ENCODE results near the gene CEP83.
A peak's percentile ranks its signal among the peaks of the same experiment; 100 is the strongest.

Gene CEP83

DNA sequence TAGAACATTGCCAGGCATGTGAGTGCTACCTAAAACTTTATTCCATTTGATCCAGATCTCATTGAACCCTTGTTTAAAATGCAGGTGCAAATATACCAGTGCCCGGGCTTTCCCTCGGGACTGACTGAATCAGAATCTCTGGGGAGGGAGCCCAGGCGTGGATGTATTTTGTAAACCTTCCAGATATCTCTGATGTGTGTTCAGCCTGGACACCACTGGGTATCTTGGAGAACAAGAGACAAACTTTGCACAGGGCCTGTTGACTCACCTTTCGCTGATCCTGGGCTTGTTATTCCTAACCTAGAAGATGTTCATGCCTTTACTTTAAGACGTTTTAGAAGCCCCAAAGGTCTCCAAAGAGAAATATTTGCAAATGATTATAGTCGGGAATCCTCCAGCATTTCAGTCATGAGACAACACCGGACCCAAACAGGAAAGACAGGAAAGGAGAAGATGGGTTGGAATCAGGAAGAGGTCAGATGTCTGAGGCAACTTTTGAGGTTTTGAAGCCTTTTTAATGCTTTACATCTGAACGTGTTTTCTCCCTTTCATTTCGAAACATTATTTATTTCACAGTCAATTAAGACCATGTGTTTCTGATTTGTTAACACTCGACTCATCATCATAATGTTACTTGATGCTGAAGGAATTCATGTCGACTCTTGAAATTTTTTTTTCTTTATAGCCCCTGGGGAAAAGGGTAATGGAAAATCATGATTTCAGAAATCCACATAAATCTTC is 192.7 kb downstream of the CEP83 start:
- peak; percentile 25 for DNase-seq

DNA sequence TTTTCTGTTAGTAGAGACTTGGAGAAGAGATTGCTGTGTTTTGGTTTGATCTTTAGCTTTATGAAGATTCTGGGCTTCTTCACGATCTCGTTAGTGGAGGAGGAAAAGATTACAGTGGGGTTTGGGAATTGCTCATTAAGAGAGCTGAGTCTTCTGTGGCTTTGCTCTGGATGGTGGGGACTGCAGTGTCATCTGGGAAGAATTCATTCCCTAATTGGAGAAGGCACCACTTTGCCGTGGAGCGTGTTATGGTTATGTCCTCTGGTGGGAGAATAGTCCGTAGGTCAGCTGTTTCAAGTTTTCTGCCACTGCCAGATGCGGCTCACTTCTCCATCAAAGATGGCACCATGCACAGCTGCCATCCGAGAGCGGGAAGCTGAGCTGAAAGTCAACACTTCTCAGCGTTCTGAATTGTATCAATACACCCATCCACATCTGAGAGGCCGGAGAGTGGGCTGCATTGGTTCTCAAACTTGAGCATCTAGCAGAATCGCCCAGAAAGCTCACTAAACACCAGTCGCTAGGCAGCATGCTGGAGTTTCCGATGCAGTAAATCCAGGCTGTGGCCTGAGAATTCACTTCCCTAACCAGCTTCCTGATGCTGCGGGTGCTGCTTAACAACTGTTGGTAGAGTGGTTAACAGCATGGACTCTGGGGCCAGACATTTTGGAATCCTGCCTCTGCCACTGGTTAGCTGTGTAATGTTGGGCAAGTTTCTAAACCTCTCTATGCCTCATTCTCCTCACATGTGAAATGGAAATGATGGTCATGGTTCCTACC is 193.5 kb downstream of the CEP83 start:
- DNase-seq = no peak

DNA sequence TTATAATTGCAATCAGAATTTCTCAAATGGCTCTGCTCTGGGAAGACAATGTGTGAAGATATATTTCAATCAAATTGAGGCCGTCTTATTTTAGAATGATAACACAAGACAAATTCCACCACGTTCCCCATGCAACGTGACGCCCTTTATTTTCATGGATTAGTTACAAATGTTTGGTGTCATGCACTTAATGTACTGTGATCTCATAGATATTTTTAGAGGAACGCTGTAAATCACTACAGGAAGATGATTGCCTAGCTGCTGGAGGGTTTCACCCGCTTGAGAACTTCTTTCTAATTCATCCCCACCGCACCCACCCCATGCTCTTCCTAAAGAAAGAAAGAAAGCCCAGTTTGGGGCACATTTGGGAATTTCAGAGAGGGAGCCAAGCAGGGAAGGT is 194.1 kb downstream of the CEP83 start:
- no peak for DNase-seq

DNA sequence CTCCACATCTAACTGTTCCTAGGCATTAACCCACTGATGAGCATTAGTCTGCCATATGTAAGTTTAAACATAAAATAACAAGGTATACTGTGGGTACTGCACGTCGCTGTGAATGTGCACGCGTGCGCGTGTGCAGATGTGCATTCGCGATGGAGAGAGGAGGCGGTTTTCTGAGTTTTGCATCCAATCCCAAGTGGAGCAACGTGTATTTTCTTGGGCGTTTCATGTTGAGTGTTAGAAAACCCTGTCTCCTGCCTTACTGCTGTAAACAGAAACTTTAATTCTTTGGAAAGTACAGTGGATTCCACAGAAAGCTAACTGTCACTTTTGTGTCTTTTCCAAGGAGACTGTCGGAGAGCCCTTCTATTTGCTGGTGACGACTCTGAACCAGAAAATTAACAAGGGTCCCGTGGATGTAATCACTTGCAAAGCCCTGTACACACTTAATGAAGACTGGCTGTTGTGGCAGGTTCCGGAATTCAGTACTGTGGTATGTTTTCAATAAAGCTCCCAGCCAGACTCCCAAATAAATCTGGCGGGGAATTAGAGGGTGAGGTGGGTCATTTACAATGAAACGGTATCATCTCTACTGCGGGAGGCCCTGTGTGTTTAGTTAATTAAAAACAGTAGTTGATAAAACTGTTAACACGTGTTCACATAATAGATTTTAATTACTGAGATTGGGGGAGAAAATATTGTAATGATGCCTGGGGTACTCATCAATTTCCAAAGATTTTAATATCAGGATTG is 194.8 kb downstream of the CEP83 start:
- no peak for DNase-seq

DNA sequence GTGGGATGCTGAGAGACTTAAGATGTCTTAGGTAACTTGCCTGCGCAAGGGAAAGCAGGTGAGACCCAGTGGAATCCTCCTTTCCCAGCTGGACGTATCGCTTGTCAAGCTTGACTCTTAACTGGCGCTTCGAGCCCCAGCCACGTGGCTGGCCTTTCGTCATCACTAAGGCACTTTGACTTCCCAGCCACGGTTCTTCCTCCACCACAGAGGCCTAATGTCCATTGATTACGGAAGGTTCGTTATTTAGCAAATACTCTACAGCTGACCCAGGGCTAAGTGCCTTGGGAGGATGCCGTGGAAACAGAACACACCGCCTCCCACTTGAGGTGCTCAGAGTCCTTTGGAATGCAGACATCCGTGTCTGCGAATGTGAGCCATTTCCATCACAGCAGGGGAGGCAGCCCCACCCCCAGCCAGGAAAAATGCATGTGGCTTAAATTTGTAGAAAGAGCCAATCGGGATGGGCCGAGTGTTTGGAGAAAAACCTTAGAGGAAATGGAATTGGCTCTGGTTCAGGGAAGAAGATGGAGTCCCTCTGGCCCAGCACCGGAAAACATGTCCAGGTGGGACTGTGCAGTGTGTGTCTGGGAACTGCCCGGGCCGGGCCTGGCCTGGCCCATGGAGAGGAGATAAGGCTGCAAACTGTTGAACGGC is 195.6 kb downstream of the CEP83 start:
- DNase-seq = no peak

DNA sequence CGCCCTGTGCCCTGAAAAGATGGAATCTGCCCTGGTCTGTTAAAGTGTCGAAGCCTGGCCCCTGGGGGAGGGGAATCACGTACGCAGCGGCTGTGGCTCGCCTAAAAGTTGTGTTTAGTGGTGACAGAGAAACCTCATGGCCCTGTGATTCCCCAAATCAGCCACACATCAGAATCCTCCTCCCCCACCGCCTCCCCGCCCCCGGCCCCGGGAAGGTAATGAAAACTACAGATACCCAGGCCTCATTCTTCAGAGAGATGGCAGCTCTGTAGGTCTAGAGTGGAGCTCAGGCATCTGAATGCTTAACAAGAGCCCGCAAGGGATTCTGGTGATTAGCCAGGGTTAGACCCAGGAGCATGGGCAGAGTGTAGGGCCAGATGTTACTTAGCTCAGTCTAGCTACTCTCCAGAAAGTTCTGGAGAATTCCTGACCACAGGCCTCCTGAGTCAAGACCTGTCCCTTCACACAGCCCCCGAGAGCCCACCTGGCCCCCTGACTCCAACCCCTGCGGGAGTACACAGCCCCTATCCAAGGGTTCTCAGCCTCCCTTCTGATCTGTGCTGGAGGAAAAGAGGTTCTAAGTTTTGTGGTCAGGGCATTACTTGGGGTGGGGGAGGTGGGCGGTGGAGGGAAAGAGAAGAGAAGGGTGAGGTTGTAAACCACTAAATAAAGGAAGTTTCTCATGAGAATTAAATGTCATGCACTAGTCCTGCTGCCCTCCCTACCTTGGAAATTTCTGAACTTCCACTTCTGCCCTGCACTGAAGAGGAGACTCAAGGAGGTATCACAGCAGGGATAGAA is 196.5 kb downstream of the CEP83 start:
- DNase-seq = no peak

DNA sequence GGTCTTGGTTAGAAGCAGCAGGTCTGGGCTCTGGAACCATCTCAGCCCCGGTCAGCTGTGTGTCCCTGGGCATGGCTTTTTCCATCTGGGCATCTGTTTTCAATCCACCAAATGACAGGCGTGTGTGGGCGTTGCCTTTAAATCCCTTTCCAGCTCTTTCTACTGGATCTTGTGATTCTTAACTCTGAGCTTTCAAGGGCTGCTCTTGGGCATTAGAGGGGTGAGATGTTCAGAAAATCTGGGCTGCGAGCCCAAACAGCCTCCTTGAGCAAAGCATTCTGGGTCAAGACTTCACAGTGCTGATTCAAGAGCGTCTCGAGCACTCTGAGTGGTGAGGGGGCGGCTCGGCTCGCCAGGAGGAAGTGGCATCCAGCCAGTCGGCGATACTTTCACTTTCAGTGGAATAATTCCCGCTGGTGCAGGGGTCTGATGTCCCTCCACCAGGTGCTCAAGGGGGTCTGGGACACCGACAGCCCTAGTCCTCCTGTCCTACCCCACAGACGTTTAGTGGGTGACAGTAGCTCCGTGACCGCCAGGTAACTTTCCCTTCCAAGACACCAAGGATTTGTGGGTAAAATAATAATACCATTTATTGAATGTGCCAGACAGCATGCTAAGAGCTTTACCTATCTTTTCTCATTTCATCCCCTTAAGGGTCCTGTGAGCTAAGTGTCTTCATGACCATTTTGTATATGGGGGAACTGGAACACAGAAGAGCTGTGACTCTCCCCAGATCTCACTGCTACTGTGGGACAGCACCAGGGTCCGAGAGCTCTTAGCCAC is 197.2 kb downstream of the CEP83 start:
- DNase-seq = peak; percentile 86

DNA sequence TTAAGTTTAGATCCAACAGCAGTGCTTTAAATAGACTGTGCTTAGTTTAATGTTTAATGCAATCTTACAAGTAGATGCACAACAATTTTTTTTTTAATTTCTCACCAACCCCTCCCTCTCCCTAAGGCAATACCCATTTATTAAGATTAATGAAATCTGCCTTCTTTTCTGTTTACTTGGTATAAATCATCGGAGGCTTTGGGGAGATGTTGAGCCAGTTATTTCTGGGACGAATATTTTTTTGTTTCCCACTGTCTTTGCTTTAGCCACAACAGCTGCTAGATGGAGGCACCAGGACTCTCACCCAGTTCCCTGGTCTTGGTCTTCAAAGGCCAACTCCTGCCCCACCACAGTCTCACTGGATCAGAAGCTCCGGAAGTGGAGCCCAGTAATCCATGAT is 197.9 kb downstream of the CEP83 start:
- no peak for DNase-seq

DNA sequence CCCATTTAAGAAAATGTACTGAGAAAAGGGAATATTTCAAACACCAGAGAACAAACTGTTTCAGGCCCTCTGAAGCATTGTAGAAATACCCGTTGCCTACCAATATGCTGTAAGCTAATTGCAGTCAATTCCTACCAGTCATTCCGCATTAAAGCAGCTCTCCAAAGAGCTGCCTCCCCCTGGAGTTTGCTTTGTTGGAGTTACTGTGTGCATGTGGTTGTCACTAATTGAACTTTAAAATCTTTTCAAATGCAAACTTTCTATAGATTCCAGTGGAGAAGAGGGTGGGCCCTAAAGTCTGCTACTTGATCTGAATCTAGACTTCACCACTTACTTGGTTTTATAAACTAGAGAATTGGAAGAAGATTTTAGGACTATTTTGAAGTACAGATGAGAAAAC is 198.5 kb downstream of the CEP83 start:
- DNase-seq = no peak

DNA sequence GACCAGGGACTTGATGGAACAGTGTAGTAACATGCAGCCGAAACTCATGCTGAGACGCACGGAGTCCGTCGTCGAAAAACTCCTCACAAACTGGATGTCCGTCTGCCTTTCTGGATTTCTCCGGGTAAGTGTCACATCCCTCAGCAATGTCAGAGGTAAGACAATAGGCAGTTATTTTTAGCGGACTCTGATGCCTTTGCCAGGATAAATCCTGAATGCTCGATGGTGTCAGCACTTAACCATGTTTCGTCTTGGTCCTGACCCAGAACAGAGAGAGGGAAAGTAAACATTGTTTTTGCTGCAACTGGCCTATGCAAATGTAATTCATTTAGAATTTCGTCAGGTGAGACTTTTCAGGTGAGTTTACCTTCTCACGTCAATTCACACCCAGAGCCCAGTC is 198.9 kb downstream of the CEP83 start:
- no peak for DNase-seq

DNA sequence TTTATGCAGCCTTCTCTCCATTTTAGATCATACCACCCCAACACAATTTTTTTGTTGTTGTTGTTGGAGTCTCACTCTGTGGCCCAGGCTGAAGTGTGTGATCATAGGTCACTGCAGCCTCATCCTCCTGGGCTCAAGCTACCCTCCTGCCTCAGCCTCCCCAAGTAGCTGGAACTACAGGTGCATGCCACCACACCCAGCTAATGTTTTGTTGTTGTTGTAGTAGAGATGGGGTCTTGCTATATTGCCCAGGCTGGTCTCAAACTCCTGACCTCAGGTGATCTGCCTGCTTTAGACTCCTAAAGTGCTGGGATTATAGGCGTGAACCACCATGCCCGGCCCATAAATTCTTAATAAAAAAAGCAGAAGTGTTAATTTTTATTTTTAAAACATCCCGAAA is 199.7 kb downstream of the CEP83 start:
- no peak for DNase-seq

DNA sequence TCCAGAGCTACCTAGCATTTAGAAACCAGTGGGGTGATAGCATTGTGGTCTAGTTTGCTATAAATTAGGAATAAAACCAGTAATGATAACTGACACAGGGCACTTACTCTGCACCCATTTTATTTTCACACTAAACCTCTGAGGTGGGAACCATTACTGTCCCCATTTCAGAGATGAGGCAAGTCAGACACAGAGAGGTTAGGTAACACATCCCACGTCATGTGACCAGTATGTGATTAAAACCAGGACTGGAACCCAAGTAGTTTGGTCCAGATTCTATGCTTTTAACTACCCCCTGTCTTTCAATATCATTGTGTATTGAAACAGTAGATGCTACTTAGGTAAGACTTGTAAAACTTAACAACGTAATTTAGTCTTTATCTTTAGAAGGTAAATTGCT is 201.1 kb downstream of the CEP83 start:
- no peak for DNase-seq
